Right atrium auricular region (tissue), 2 donors: ENCODE measurements around the gene CTDSP1. TPM values are rescaled to one million over a fixed set of nuclear protein-coding genes. Genes with fewer than 3 reads are reported as not detected.

Experiments used
- DNase-seq: peaks from one replicate; pipeline ENCODE4 v3.0.0-alpha.2; 2019; ENCODE audit warnings: low spot score
- H3K27ac ChIP-seq, 2 donors: fragments of 200-600 bp; sonication (generic); 1 replicate in 1 of 2; 2 replicates in 1 of 2; pipeline ENCODE4 v1.5.1; 2016 to 2019
- H3K27me3 ChIP-seq, 2 donors: fragments of 200-600 bp; sonication (generic); one replicate each; pipeline versions ENCODE4 v1.5.1 to v1.6.0; 2017 to 2019
- H3K36me3 ChIP-seq: fragments of 200-600 bp; sonication (generic); one replicate; pipeline ENCODE4 v1.5.1; 2016
- H3K4me1 ChIP-seq, 2 donors: fragments of 200-600 bp; sonication (generic); one replicate each; pipeline versions ENCODE4 v1.5.1 to v1.6.0; 2017 to 2019
- H3K4me3 ChIP-seq, 2 donors: fragments of 200-600 bp; sonication (generic); 1 replicate in 1 of 2; 2 replicates in 1 of 2; pipeline ENCODE4 v1.5.1; 2017 to 2019; ENCODE audit warnings: mild to moderate bottlenecking in 1 of 2, moderate library complexity in 1 of 2
- H3K9me3 ChIP-seq, 2 donors: fragments of 200-600 bp; sonication (generic); one replicate each; pipeline ENCODE4 v1.5.1; 2019
- total RNA-seq, 2 donors: library from RNA; depleted of rRNA; stranded (reverse); fragments of >200 nt; gene quantifications; one replicate each; pipeline ENCODE4 v1.1.0, GENCODE V29; 2016
- TF ChIP-seq, protein P1 (sequence below), 2 donors: fragments of 200-600 bp; sonication (generic); IDR thresholded peaks; one replicate each; pipeline ENCODE4 v1.5.1; 2019; ENCODE audit warnings: antibody characterized with exemption in 2 of 2

CTDSP1 gene
- total RNA-seq, 2 donors from 2014 or later, result 54.2 to 99.5 TPM

GRCh38 chr2:218428846-218429558 lies 29.3 kb downstream of the CTDSP1 start:
- TF ChIP-seq, protein P1, sequence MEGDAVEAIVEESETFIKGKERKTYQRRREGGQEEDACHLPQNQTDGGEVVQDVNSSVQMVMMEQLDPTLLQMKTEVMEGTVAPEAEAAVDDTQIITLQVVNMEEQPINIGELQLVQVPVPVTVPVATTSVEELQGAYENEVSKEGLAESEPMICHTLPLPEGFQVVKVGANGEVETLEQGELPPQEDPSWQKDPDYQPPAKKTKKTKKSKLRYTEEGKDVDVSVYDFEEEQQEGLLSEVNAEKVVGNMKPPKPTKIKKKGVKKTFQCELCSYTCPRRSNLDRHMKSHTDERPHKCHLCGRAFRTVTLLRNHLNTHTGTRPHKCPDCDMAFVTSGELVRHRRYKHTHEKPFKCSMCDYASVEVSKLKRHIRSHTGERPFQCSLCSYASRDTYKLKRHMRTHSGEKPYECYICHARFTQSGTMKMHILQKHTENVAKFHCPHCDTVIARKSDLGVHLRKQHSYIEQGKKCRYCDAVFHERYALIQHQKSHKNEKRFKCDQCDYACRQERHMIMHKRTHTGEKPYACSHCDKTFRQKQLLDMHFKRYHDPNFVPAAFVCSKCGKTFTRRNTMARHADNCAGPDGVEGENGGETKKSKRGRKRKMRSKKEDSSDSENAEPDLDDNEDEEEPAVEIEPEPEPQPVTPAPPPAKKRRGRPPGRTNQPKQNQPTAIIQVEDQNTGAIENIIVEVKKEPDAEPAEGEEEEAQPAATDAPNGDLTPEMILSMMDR (IDR thresholded peaks at IDR 0.05), result no peak
- DNase-seq, result no peak
- no peaks in the 10 kb centered on the region for H3K36me3 ChIP-seq
- no peak overlapping the region for H3K27ac ChIP-seq
- H3K27me3 ChIP-seq, result no peaks in the 10 kb centered on the region
- H3K9me3 ChIP-seq, result no peaks in the 10 kb centered on the region
- H3K4me1 ChIP-seq, result no peaks in the 10 kb centered on the region
- H3K4me3 ChIP-seq, result no peak overlapping the region

DNA sequence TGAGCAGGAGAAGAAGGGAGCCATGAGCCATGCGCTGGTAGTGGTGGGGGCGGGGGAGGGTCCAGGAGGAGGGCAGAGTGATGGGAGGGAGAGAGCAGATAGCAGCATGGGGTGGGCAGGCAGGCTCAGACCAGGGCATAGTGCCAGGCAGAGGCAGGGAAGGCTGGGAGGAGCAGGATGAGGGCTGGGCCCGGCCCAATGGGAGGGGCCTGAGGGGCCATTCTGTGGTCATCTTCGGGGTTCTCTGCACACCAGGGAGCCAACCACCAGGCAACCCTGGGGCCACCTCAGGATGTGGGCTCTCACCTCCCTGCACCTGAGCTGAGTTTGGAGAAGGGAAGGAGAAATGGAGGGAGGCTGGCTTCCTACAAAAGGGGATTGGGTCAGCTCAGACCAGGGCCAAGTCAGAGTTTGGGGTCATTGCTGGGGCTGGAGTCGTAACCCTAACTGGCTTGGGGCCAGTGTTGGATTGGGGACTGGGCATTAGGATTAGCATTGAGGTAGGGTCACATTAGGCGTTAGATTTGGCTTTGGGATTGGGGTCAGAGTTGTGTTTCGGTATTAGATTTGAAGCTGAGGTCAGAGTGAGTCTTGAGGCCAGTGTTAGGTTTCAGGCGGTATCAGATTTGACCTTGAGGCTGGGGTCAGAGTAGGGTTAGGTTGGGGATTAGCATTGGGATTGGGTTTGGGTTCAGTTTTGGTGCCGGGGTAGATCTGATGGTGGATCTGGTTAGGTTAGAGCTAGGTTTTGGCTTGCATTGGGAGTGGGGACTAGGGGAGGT lies 30.4 kb downstream of the CTDSP1 start:
- H3K27me3 ChIP-seq, result no peaks in the 10 kb centered on the region
- H3K27ac ChIP-seq, result no peak overlapping the region
- H3K36me3 ChIP-seq, result no peaks in the 10 kb centered on the region
- no peaks in the 10 kb centered on the region for H3K4me1 ChIP-seq
- H3K9me3 ChIP-seq, result no peaks in the 10 kb centered on the region
- no peak for DNase-seq
- TF ChIP-seq, protein P1 (IDR thresholded peaks at IDR 0.05), result no peak
- no peak overlapping the region for H3K4me3 ChIP-seq

GRCh38 chr2:218430721-218431120 lies 31.1 kb downstream of the CTDSP1 start:
- Histone ChIP-seq H3K4me1 (no peaks in the 10 kb centered on the region), H3K27ac (no peak overlapping the region), H3K27me3 (no peaks in the 10 kb centered on the region), H3K9me3 (no peaks in the 10 kb centered on the region), H3K4me3 (no peak overlapping the region), H3K36me3 (no peaks in the 10 kb centered on the region)
- TF ChIP-seq, protein P1 (IDR thresholded peaks at IDR 0.05), result no peak
- DNase-seq, result no peak

DNA sequence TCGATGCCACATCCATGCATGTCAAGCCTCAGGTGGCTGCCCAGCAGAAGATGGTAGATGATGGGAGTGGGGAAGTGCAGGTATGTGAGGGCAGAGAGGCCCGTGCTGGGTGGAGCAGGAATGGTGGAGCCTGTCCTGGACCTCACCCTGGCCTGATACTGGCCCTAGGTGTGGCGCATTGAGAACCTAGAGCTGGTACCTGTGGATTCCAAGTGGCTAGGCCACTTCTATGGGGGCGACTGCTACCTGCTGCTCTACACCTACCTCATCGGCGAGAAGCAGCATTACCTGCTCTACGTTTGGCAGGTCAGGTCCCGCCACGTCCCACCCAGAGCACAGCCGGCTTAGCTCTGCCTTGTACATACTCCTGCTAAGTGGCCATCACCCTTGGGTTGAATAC lies 32.2 kb downstream of the CTDSP1 start:
- TF ChIP-seq, protein P1 (IDR thresholded peaks at IDR 0.05), result no peak
- H3K36me3 ChIP-seq, result no peaks in the 10 kb centered on the region
- H3K27me3 ChIP-seq, result no peaks in the 10 kb centered on the region
- DNase-seq, result no peak
- no peaks in the 10 kb centered on the region for H3K9me3 ChIP-seq
- H3K27ac ChIP-seq, result no peak overlapping the region
- no peaks in the 10 kb centered on the region for H3K4me1 ChIP-seq
- no peak overlapping the region for H3K4me3 ChIP-seq

GRCh38 chr2:218432676-218433365 lies 33.2 kb downstream of the CTDSP1 start:
- DNase-seq, result no peak
- TF ChIP-seq, protein P1 (IDR thresholded peaks at IDR 0.05), result no peak

More at GRCh38 chr2:218432676-218433365, 33.2 kb downstream of the CTDSP1 start:
- Histone ChIP-seq H3K9me3 (no peaks in the 10 kb centered on the region), H3K36me3 (no peaks in the 10 kb centered on the region), H3K27ac (no peak overlapping the region), H3K4me1 (no peaks in the 10 kb centered on the region), H3K4me3 (no peak overlapping the region), H3K27me3 (no peaks in the 10 kb centered on the region)
